ENCODE measurements around the gene ASTL. TPM values are rescaled to one million over a fixed set of nuclear protein-coding genes. Genes with fewer than 3 reads are reported as not detected.

Gene ASTL
- total RNA-seq, 1 experiment from 2014 or later: 0.18 TPM

DNA sequence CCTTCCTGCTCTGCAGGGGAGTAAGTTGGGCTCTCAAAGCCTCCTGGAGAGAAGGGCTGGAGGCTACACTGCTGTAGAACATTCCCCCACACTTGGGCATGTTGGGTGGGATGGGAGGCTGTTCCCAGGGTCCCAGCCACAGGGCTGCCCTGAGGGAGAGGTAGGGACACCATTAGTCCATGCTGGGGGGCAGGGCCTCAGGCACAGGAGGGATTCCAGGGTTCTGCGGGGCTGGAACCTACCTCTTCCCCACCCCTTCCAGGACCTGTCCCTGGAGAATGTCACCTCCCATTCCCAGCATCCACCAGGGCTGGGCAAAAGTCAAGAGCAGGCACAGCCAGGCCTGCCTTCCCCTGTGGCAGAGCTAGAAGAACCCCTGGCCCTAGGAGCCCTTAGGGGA lies 15.0 kb downstream of the ASTL start:
- intact Hi-C loops (cut with micrococcal nuclease; ENCODE audit: unreplicated experiment) (no loop called here), in situ Hi-C loops (cut with HindIII; ENCODE audit: low pct_unique_long_range_greater_than_20kb, low sequenced_read_pairs) (no loop called here)
- ATAC-seq (no peak), DNase-seq (ENCODE audit: low read depth, low spot score) (no peak)
- TF ChIP-seq REST (IDR thresholded peaks at IDR 0.05; ENCODE audit: insufficient read depth in 1 of 2, low read depth in 2 of 2, low read length in 1 of 2) (no peak), CTCF (IDR thresholded peaks at IDR 0.05) (no peak), SIN3A (IDR thresholded peaks at IDR 0.05; ENCODE audit: borderline replicate concordance, insufficient read depth, low read depth, low read length) (no peak), TCF7L2 (IDR thresholded peaks at IDR 0.05; ENCODE audit: low read depth, low read length) (no peak), POLR2AphosphoS5 (IDR thresholded peaks at IDR 0.05; ENCODE audit: low read depth, low read length) (no peak)
- no peaks in the 10 kb centered on the region for H3K9me3 ChIP-seq (ENCODE audit: control insufficient read depth, insufficient read depth, low read depth, low read length)
- H3K36me3 ChIP-seq (ENCODE audit: control insufficient read depth, insufficient read depth, low read length): no peaks in the 10 kb centered on the region
- CTCF ChIA-PET: no interaction called here
- H3K27me3 ChIP-seq (ENCODE audit: control insufficient read depth, insufficient read depth, low read length): no peaks in the 10 kb centered on the region; the same call in 1 of the 2 replicates
- no TSS peak for BruUV-seq (replicated peaks)
- H3K4me1 ChIP-seq (ENCODE audit: control insufficient read depth, insufficient read depth, low read length): no peaks in the 10 kb centered on the region
- H3K27ac ChIP-seq (ENCODE audit: low read length): no peak overlapping the region
- POLR2A ChIA-PET: no interaction called here
- no peak overlapping the region for H3K4me3 ChIP-seq (ENCODE audit: low read depth in 2 of 2, low read length in 2 of 2)

GRCh38 chr2:96122391-96122790 lies 15.9 kb downstream of the ASTL start:
- TF ChIP-seq TCF7L2 (IDR thresholded peaks at IDR 0.05; ENCODE audit: low read depth, low read length) (no peak), POLR2AphosphoS5 (IDR thresholded peaks at IDR 0.05; ENCODE audit: low read depth, low read length) (no peak), CTCF (IDR thresholded peaks at IDR 0.05) (no peak), SIN3A (IDR thresholded peaks at IDR 0.05; ENCODE audit: borderline replicate concordance, insufficient read depth, low read depth, low read length) (no peak), REST (IDR thresholded peaks at IDR 0.05; ENCODE audit: insufficient read depth in 1 of 2, low read depth in 2 of 2, low read length in 1 of 2) (no peak)
- ChIA-PET CTCF (no interaction called here), POLR2A (no interaction called here)
- Histone ChIP-seq H3K36me3 (ENCODE audit: control insufficient read depth, insufficient read depth, low read length) (no peaks in the 10 kb centered on the region), H3K27me3 (ENCODE audit: control insufficient read depth, insufficient read depth, low read length) (no peaks in the 10 kb centered on the region; the same call in 1 of the 2 replicates), H3K4me3 (ENCODE audit: low read depth in 2 of 2, low read length in 2 of 2) (no peak overlapping the region), H3K9me3 (ENCODE audit: control insufficient read depth, insufficient read depth, low read depth, low read length) (no peaks in the 10 kb centered on the region), H3K27ac (ENCODE audit: low read length) (no peak overlapping the region), H3K4me1 (ENCODE audit: control insufficient read depth, insufficient read depth, low read length) (no peaks in the 10 kb centered on the region)
- no peak for ATAC-seq
- intact Hi-C loops (cut with micrococcal nuclease; ENCODE audit: unreplicated experiment): no loop called here
- BruUV-seq (replicated peaks): no TSS peak
- in situ Hi-C loops (cut with HindIII; ENCODE audit: low pct_unique_long_range_greater_than_20kb, low sequenced_read_pairs): no loop called here
- DNase-seq (ENCODE audit: low read depth, low spot score): no peak

Measured in Panc1 (cell line).